K562 (cell line): ENCODE measurements around the gene ITGA1. TPM values are rescaled to one million over a fixed set of nuclear protein-coding genes. Genes with fewer than 3 reads are reported as not detected.

Source experiments
- ATAC-seq: fragments of 200-7000 bp; cut with Tn5 transposase; 3 replicates; pipeline ENCODE4 v1.9.1; 2020; ENCODE audit warnings: moderate library complexity
- BruUV-seq: library from RNA; stranded (reverse); fragments of 400-500 nt; replicated peaks from 2 replicates; lab custom pipeline; 2021; lab: Mats Ljungman, UMichigan
- CTCF ChIA-PET: fragments of 300-600 bp; formaldehyde crosslinking; extraction: SDS; loops from one replicate; lab custom pipeline; 2021; ENCODE audit warnings: low intra/inter-chr PET ratio; lab: Yijun Ruan, JAX
- POLR2A ChIA-PET: fragments of 300-600, 350-650 bp; sonication (Branson Sonifier 250); formaldehyde crosslinking; extraction: SDS; loops from one replicate; lab custom pipeline; 2021; ENCODE audit warnings: antibody characterized with exemption, inconsistent platforms; lab: Yijun Ruan, JAX
- DNase-seq, 4 experiments: peaks; one replicate each; pipeline versions ENCODE4 v3.0.0 to v3.0.0-alpha.2; 2011 to 2018; ENCODE audit warnings: low spot score in 3 of 4, mixed read lengths in 3 of 4; ENCODE audit errors: extremely low read depth in 1 of 4
- FAIRE-seq: peaks from 2 replicates; lab custom pipeline; 2011; peaks lifted over from hg19 to GRCh38; lab: Jason Lieb, UNC
- H2AFZ ChIP-seq: 2 replicates; pipeline ENCODE4 v1.6.0; 2011; ENCODE audit warnings: low read depth, low read length, control low read depth, inconsistent platforms
- H3K27ac ChIP-seq: fragments of 200-600 bp; 3 replicates; pipeline ENCODE4 v1.8.0; 2011; ENCODE audit warnings: low read depth, mild to moderate bottlenecking, control low read depth, inconsistent platforms, low read length, moderate library complexity, mixed read lengths; ENCODE audit errors: extremely low read depth
- H3K27me3 ChIP-seq, 2 experiments: fragments of 300-600 bp in 1 of 2; 2 replicates in 1 of 2; 3 replicates in 1 of 2; pipeline versions ENCODE4 v1.6.0 to v1.8.0; 2011; ENCODE audit warnings: inconsistent platforms in 2 of 2, low read length in 2 of 2, mild to moderate bottlenecking in 1 of 2, mixed read lengths in 1 of 2, moderate library complexity in 1 of 2; ENCODE audit not compliant: control insufficient read depth in 2 of 2, insufficient read depth in 2 of 2
- H3K36me3 ChIP-seq: fragments of 300-600 bp; 3 replicates; pipeline ENCODE4 v1.8.0; 2011; ENCODE audit warnings: mild to moderate bottlenecking, low read length, inconsistent platforms; ENCODE audit not compliant: control insufficient read depth, insufficient read depth
- H3K4me1 ChIP-seq, 2 experiments: fragments of 200-600 bp in 1 of 2; replicated peaks in 1 of 2; 2 replicates in 1 of 2; 3 replicates in 1 of 2; pipeline versions ENCODE4 v1.5.1 to v1.8.0; 2011; ENCODE audit warnings: inconsistent platforms in 2 of 2, low read length in 2 of 2, mild to moderate bottlenecking in 1 of 2, mixed read lengths in 1 of 2, moderate library complexity in 1 of 2; ENCODE audit not compliant: control insufficient read depth in 2 of 2, insufficient read depth in 2 of 2
- H3K4me2 ChIP-seq: 2 replicates; pipeline ENCODE4 v1.6.1; 2011; ENCODE audit warnings: low read length, control low read depth, inconsistent platforms, mixed read lengths; ENCODE audit not compliant: insufficient read depth
- H3K4me3 ChIP-seq: fragments of 200-600 bp; sonication (generic), shearing (Covaris generic); 2 replicates; pipeline ENCODE4 v1.5.1; 2016; ENCODE audit warnings: control low read depth, inconsistent platforms
- H3K79me2 ChIP-seq: fragments of 200-600 bp; 3 replicates; pipeline ENCODE4 v1.8.0; 2011; ENCODE audit warnings: low read length, inconsistent platforms; ENCODE audit not compliant: control insufficient read depth, insufficient read depth
- H3K9ac ChIP-seq, 2 experiments: 2 replicates each; pipeline versions ENCODE4 v1.6.0 to v1.6.1; 2011; ENCODE audit warnings: low read depth in 2 of 2, low read length in 2 of 2, control low read depth in 1 of 2, inconsistent platforms in 1 of 2, mild to moderate bottlenecking in 1 of 2, mixed read lengths in 1 of 2; ENCODE audit not compliant: insufficient read depth in 1 of 2
- H3K9me1 ChIP-seq: one replicate; pipeline ENCODE4 v1.6.0; 2011; ENCODE audit warnings: inconsistent platforms, mild to moderate bottlenecking, low read length, moderate library complexity; ENCODE audit not compliant: control insufficient read depth, insufficient read depth
- H3K9me3 ChIP-seq: replicated peaks from 2 replicates; pipeline ENCODE4 v1.5.1; 2011; ENCODE audit warnings: low read depth, low read length, inconsistent platforms; ENCODE audit not compliant: control insufficient read depth, insufficient read depth
- H4K20me1 ChIP-seq: replicated peaks from 2 replicates; pipeline ENCODE4 v1.6.1; 2011; ENCODE audit warnings: low read length, inconsistent platforms, mixed read lengths; ENCODE audit not compliant: control insufficient read depth, insufficient read depth
- AFF1 ChIP-seq, 2 experiments: fragments of 450-650 bp; IDR thresholded peaks; 2 replicates each; pipeline ENCODE4 v1.6.1; 2018; ENCODE audit warnings: mild to moderate bottlenecking in 2 of 2, low read depth in 1 of 2; ENCODE audit not compliant: partially characterized antibody in 2 of 2
- ARID3B ChIP-seq: fragments of 250-450 bp; sonication (Bioruptor Pico); IDR thresholded peaks from 2 replicates; pipeline ENCODE4 v1.4.0; 2020; ENCODE audit warnings: borderline replicate concordance
- CBFA2T3 ChIP-seq: fragments of 450-650 bp; IDR thresholded peaks from 2 replicates; pipeline ENCODE4 v1.6.1; 2017
- KDM2B ChIP-seq: fragments of 250-450 bp; sonication (Bioruptor Pico); IDR thresholded peaks from 2 replicates; pipeline ENCODE4 v1.8.0; 2021; ENCODE audit warnings: mild to moderate bottlenecking, moderate library complexity
- PHF8 ChIP-seq: fragments of 200-600 bp; sonication (generic); IDR thresholded peaks from 2 replicates; pipeline ENCODE4 v1.6.1; 2012; ENCODE audit warnings: mixed run types, mild to moderate bottlenecking, inconsistent platforms, low read length, moderate library complexity, borderline replicate concordance
- POLR2B ChIP-seq: fragments of 450-650 bp; IDR thresholded peaks from 2 replicates; pipeline ENCODE4 v1.6.1; 2018; ENCODE audit warnings: low read depth; ENCODE audit not compliant: partially characterized antibody
- SRF ChIP-seq, 2 experiments: fragments of 250-450, 450-650 bp in 1 of 2; sonication (Bioruptor Pico) in 1 of 2; sonication (generic) in 1 of 2; formaldehyde crosslinking; IDR thresholded peaks; 2 replicates each; pipeline versions ENCODE4 v1.5.0 to v1.5.1; 2020 to 2022; ENCODE audit warnings: mild to moderate bottlenecking in 1 of 2, missing genetic modification reagents in 1 of 2
- TCF3 ChIP-seq: sonication (generic); formaldehyde crosslinking; IDR thresholded peaks from 2 replicates; pipeline ENCODE4 v1.4.0; 2020; ENCODE audit warnings: mild to moderate bottlenecking, missing genetic modification reagents
- TEAD4 ChIP-seq, 2 experiments: sonication (generic) in 1 of 2; formaldehyde crosslinking in 1 of 2; IDR thresholded peaks; 2 replicates each; pipeline versions ENCODE4 v1.6.1 to v1.8.0; 2012 to 2022; ENCODE audit warnings: borderline replicate concordance in 1 of 2, inconsistent platforms in 1 of 2, low read length in 1 of 2, mild to moderate bottlenecking in 1 of 2, missing genetic modification reagents in 1 of 2
- WGBS: fragments of 100-300 bp; shearing (Covaris generic); methylation state at CpG from one replicate; pipeline ENCODE4 v1.1.6; 2016; ENCODE audit warnings: low coverage, mixed read lengths; ENCODE audit not compliant: insufficient coverage; ENCODE audit errors: missing lambda C conversion rate; 5-methylcytosine and 5-hydroxymethylcytosine counted together
- in situ Hi-C: fragments of 300-500 bp; cut with MboI; formaldehyde crosslinking; loops from 4 replicates; pipeline ENCODE4 v1.15.0; 2018; ENCODE audit warnings: inconsistent platforms, mixed read lengths
- intact Hi-C: fragments of 100-400 bp; cut with micrococcal nuclease; formaldehyde crosslinking; loops from 2 replicates; pipeline ENCODE4 v1.14.2; 2022
- polyA plus RNA-seq, 8 experiments: library from polyadenylated mRNA; depleted of rRNA in 4 of 8; stranded (reverse) in 5 of 8; unstranded in 3 of 8; fragments of >200 nt; fragmentation: Nextera tagmentation in 2 of 8; fragmentation: Illumina TruSeq in 1 of 8; extraction: Ambion mirVana in 2 of 8; extraction: Trizol in 1 of 8; gene quantifications; 2 replicates each; pipeline versions ENCODE4 v1.2.1 to v1.2.3, GENCODE V29; 2011 to 2014; ENCODE audit warnings: inconsistent platforms in 1 of 8, missing spikeins in 1 of 8
- total RNA-seq, 7 experiments: library from RNA; depleted of rRNA in 6 of 7; stranded (reverse); fragments of >200 nt in 6 of 7; fragmentation: Illumina TruSeq in 2 of 7; extraction: Trizol in 2 of 7; gene quantifications; 2 replicates each; pipeline versions ENCODE4 v1.2.1 to v1.2.3, GENCODE V29; 2011 to 2021; ENCODE audit warnings: low replicate concordance in 1 of 7
- TF ChIP-seq, protein P1 (sequence below): sonication (generic); formaldehyde crosslinking; IDR thresholded peaks from 2 replicates; pipeline ENCODE4 v1.8.1; 2023; ENCODE audit warnings: mild to moderate bottlenecking, missing genetic modification reagents

The ITGA1 gene
- total and polyA plus RNA-seq, 9 of the 15 experiments (the other 6 are each of a cell fraction or from before 2014, with no cell fraction given) = 0.04 to 0.22 TPM; not detected in 7

DNA sequence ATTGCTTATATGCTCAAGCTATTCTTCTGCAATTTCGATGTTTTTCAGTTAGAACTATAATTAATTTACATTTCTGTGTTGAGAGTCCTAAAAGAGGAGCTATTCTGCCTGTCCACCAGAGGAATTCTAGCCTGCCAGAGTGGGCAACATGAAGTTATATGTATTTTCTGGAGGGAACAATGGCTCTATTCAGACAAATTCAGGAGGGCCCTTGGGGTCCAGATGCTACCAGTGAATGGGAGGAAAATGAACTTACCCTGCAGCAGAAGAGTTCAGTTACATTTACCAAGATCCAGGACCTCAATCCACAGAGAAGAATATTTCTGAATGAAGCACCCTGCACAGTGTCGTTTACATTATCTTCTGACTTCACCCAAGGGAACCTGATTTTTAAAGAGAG, 80.7 kb downstream of the ITGA1 start (continued):
- TF ChIP-seq, protein P1, sequence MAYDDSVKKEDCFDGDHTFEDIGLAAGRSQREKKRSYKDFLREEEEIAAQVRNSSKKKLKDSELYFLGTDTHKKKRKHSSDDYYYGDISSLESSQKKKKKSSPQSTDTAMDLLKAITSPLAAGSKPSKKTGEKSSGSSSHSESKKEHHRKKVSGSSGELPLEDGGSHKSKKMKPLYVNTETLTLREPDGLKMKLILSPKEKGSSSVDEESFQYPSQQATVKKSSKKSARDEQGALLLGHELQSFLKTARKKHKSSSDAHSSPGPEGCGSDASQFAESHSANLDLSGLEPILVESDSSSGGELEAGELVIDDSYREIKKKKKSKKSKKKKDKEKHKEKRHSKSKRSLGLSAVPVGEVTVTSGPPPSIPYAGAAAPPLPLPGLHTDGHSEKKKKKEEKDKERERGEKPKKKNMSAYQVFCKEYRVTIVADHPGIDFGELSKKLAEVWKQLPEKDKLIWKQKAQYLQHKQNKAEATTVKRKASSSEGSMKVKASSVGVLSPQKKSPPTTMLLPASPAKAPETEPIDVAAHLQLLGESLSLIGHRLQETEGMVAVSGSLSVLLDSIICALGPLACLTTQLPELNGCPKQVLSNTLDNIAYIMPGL = no peak

- Histone ChIP-seq H3K36me3 (no peaks in the 10 kb centered on the region), H3K9ac (no peak overlapping the region), H2AFZ (no peak overlapping the region), H3K27ac (no peak overlapping the region), H3K79me2 (no peaks in the 10 kb centered on the region), H3K4me3 (no peak overlapping the region), H3K9me3 (no peaks in the 10 kb centered on the region), H4K20me1 (no peaks in the 10 kb centered on the region), H3K4me2 (no peak overlapping the region), H3K9me1 (no peaks in the 10 kb centered on the region), H3K27me3 (no peaks in the 10 kb centered on the region), H3K4me1 (no peaks in the 10 kb centered on the region)
- DNase-seq = peak in 1 of 4 experiments; percentile 8
- no TSS peak for BruUV-seq
- intact Hi-C loops = no loop called here
- 2% methylated on average over 4 of the region's 4 CpGs for WGBS
- ChIA-PET CTCF (no interaction called here), POLR2A (no interaction called here)
- no peak for FAIRE-seq
- ATAC-seq = no peak
- in situ Hi-C loops = no loop called here
- TF ChIP-seq ARID3B (no peak), POLR2B (no peak), CBFA2T3 (peak; percentile 45; the same call in 1 of the 2 replicates), TCF3 (CRISPR knock-in tag) (0 out of 2 replicates have a peak, but pooled peaks have one; percentile 30), PHF8 (no peak), TEAD4 (IDR thresholded peaks at IDR 0.05; ENCODE audit: low read length) (0 out of 2 replicates have a peak, but pooled peaks have one; percentile 15), TEAD4 (CRISPR knock-in tag; IDR thresholded peaks at IDR 0.05; ENCODE audit: borderline replicate concordance) (no peak), AFF1 (IDR thresholded peaks at IDR 0.05; ENCODE audit: low read depth in 1 of 2, partially characterized antibody in 2 of 2) (no peak), SRF (CRISPR knock-in tag; IDR thresholded peaks at IDR 0.05) (no peak), KDM2B (CRISPR knock-in tag) (no peak)
- TF ChIP-seq, protein P1 = no peak
These were observed 81.7 kb downstream of the ITGA1 start for GRCh38 chr5:52869391-52869790.
